Gastroesophageal sphincter (tissue), 4 donors: ENCODE data around the gene GABBR1. TPM values are rescaled to one million over a fixed set of nuclear protein-coding genes. Genes with fewer than 3 reads are reported as not detected.

ENCODE experiments used
- ATAC-seq: fragments of 150-250 bp; one replicate; pipeline ENCODE4 v1.9.1; 2016; ENCODE audit warnings: mild to moderate bottlenecking, moderate library complexity
- H3K27ac ChIP-seq, 4 donors: fragments of 200-600 bp; sonication (generic) in 3 of 4; 1 replicate in 3 of 4; 2 replicates in 1 of 4; pipeline ENCODE4 v1.5.1; 2016 to 2019
- H3K27me3 ChIP-seq: fragments of 200-600 bp; sonication (generic); one replicate; pipeline ENCODE4 v1.5.1; 2019
- H3K36me3 ChIP-seq, 2 donors: fragments of 200-600 bp; sonication (generic); one replicate each; pipeline ENCODE4 v1.5.1; 2019; ENCODE audit warnings: control low read depth in 1 of 2
- H3K4me1 ChIP-seq, 3 donors: fragments of 200-600 bp; sonication (generic); 1 replicate in 2 of 3; 2 replicates in 1 of 3; pipeline ENCODE4 v1.5.1; 2016 to 2019; ENCODE audit warnings: control low read depth in 2 of 3
- H3K4me3 ChIP-seq, 2 donors: fragments of 200-600 bp; sonication (generic); one replicate each; pipeline ENCODE4 v1.5.1; 2019; ENCODE audit warnings: mild to moderate bottlenecking in 1 of 2, moderate library complexity in 1 of 2
- H3K9me3 ChIP-seq, 3 donors: fragments of 200-600 bp; sonication (generic); one replicate each; pipeline ENCODE4 v1.5.1; 2017 to 2019; ENCODE audit warnings: control low read depth in 2 of 3
- EP300 ChIP-seq: sonication (generic); formaldehyde crosslinking; IDR thresholded peaks from one replicate; pipeline ENCODE4 v1.6.1; 2017; ENCODE audit warnings: antibody characterized with exemption, mild to moderate bottlenecking
- POLR2A ChIP-seq, 2 donors: fragments of 450-650 bp; IDR thresholded peaks; one replicate each; pipeline ENCODE4 v1.6.1; 2017; ENCODE audit warnings: antibody characterized with exemption in 2 of 2, mild to moderate bottlenecking in 2 of 2, moderate library complexity in 1 of 2
- POLR2AphosphoS5 ChIP-seq: sonication (generic); formaldehyde crosslinking; IDR thresholded peaks from one replicate; pipeline ENCODE4 v1.6.1; 2017; ENCODE audit warnings: antibody characterized with exemption
- WGBS, 2 donors: methylation state at CpG; one replicate each; pipeline ENCODE4 v1.1.5; 2018; ENCODE audit warnings: low coverage in 1 of 2; 5-methylcytosine and 5-hydroxymethylcytosine counted together
- total RNA-seq, 4 donors: library from RNA; depleted of rRNA; stranded (reverse); fragments of >200 nt; gene quantifications; one replicate each; pipeline ENCODE4 v1.1.0, GENCODE V29; 2016
- TF ChIP-seq, protein P1 (sequence below), 4 experiments: fragments of 200-600 bp in 2 of 4; fragments of 450-650 bp in 2 of 4; sonication (generic) in 1 of 4; IDR thresholded peaks; one replicate each; pipeline ENCODE4 v1.5.1; 2017 to 2019; ENCODE audit warnings: antibody characterized with exemption in 4 of 4, mild to moderate bottlenecking in 2 of 4, moderate library complexity in 2 of 4

The GABBR1 gene
- total RNA-seq, 4 donors from 2014 or later = 17.8 to 90.1 (median 44.8) TPM

DNA sequence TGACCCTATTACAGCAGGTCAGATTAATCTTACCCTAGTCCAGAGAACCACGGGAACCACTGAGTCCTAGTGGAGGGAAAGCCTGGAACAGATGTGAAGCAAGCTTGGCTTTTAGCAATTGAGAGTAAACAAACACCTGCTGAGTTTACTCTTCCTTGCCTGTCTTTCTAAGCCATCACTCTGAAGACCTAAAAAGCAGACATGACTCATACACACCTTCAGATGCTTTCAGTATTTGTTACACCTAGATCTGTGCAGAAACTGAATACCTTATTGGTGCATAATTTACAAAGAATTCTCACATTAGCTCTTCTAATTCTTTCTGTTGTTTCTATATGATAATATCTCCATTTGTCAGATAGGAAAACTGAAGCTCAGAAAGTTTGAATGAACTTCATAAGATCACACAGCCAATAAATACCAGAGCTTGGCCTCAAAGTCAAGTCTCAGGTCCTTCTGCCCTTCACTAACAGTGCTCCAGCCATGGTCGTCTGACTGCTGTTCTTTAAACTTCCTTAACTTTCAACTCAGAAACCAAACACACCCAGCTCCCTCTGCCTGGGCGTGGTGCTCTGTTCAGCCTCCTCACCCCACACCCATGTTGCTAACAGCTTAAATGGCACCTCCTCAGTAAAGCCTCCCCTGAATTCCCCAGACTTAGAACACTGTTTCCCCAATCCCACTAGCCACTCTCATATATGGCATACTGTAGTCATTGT is 8.6 kb upstream of the GABBR1 start:
- WGBS, 2 donors = 31 to 36% methylated on average over 2 to 3 of the region's 3 CpGs
- TF ChIP-seq POLR2AphosphoS5 (no peak), POLR2A (IDR thresholded peaks at IDR 0.05) (no peak), EP300 (no peak)
- TF ChIP-seq, protein P1, sequence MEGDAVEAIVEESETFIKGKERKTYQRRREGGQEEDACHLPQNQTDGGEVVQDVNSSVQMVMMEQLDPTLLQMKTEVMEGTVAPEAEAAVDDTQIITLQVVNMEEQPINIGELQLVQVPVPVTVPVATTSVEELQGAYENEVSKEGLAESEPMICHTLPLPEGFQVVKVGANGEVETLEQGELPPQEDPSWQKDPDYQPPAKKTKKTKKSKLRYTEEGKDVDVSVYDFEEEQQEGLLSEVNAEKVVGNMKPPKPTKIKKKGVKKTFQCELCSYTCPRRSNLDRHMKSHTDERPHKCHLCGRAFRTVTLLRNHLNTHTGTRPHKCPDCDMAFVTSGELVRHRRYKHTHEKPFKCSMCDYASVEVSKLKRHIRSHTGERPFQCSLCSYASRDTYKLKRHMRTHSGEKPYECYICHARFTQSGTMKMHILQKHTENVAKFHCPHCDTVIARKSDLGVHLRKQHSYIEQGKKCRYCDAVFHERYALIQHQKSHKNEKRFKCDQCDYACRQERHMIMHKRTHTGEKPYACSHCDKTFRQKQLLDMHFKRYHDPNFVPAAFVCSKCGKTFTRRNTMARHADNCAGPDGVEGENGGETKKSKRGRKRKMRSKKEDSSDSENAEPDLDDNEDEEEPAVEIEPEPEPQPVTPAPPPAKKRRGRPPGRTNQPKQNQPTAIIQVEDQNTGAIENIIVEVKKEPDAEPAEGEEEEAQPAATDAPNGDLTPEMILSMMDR (IDR thresholded peaks at IDR 0.05) = no peak
- Histone ChIP-seq H3K27ac (no peak overlapping the region), H3K36me3 (no peaks in the 10 kb centered on the region), H3K27me3 (no peaks in the 10 kb centered on the region), H3K9me3 (no peaks in the 10 kb centered on the region), H3K4me1 (no peaks in the 10 kb centered on the region), H3K4me3 (no peak overlapping the region)
- no peak for ATAC-seq

DNA sequence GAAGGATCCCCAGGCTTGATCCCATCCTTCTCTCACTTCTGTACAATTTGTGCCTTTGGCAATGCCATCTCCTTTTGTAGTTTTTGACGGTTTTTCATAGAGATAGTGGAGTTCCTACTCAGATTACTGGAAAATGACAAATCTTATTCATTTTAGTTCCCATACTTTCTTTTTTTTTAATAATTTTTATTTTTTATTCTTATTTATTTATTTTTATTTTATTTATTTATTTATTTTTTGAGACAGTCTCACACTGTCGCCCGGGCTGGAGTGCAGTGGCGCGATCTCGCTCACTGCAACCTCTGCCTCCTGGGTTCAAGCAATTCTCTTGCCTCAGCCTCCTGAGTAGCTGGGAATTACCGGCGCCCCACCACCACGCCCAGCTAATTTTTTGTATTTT is 4.3 kb upstream of the GABBR1 start:
- H3K27me3 ChIP-seq = no peaks in the 10 kb centered on the region
- ATAC-seq = no peak
- TF ChIP-seq, protein P1 (IDR thresholded peaks at IDR 0.05) = no peak
- no peak for TF ChIP-seq POLR2A (IDR thresholded peaks at IDR 0.05)
- no peak overlapping the region for H3K4me3 ChIP-seq
- no peaks in the 10 kb centered on the region for H3K36me3 ChIP-seq
- H3K4me1 ChIP-seq = peaks cover 0 to 16% (median 0%) of the 10 kb centered on the region in 3 donors
- 81 to 86% methylated on average over 5 to 8 of the region's 9 CpGs for WGBS, 2 donors
- H3K9me3 ChIP-seq = no peaks in the 10 kb centered on the region
- H3K27ac ChIP-seq = no peak overlapping the region

DNA sequence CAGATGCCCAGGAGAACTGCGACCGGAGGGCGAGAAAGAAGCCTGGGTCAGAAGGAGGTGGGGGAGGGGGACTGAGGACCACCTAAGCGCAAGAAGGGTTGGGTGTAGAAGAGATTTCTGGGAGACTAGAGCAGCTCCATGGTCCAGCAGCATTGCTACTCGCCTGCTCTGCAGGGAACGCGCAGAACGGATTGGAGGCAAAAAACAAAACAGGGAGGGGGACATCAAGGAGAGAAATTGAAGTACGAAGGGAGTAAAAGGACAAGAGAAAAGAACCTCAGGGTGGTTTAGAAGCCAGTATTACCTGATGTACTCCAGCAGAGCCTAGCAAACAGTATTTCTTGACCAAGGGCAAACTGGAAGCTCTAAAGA is 537 bp upstream of the GABBR1 start:
- 2 to 3% methylated on average over 9 of the region's 9 CpGs for WGBS, 2 donors
- H3K27me3 ChIP-seq = no peaks in the 10 kb centered on the region

DNA sequence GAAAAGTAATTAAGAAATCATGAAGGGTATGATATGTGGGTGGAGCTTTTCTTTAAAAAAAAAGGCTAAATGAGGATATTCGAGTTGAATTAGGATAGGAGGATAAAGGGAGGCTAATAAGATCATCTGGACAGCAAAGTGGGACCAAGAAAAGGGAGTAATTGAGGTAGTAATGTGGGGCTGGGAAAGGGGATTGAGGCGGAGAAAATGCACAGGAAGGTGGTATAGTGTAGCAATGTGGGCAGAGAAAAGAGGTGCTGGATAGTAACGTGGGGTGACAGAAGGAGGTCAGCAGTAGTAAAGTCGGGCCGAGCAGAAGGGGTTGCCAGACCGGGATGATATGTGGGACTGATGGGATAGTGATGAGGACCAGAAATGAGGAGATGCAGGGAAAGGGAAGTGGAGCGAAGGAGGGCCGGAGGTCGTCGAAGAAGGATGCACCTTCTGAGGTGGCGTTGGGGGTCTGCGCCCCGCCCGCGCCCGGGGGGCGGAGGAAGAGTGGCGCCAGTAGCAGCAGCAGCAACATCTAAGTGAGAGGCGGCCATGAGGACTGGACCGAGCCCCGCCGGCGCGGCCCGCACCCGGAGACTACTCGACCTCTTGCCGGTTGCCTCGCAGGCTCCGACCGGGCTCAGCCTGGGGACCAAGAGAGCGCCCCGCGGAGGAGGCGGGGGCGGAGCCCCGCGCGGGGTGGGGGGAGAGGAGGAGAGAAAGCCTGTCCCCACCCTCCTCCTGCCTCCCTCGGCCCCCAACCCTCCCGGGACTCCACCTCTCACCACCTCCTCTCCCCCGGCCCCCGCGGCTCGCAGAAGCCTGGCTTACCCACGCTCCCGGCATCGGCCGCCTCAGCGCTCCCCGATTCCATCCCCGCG is 887 bp downstream of the GABBR1 start:
- Histone ChIP-seq H3K27me3 (no peaks in the 10 kb centered on the region), H3K4me3 (peak overlapping the region; percentile 79 to 91), H3K27ac (peak overlapping the region; percentile 71 to 93 (median 92)), H3K9me3 (no peaks in the 10 kb centered on the region), H3K36me3 (no peaks in the 10 kb centered on the region), H3K4me1 (peaks cover 0 to 62% (median 20%) of the 10 kb centered on the region in 3 donors)
- TF ChIP-seq POLR2A (IDR thresholded peaks at IDR 0.05) (no peak), EP300 (no peak), POLR2AphosphoS5 (no peak)
- TF ChIP-seq, protein P1 (IDR thresholded peaks at IDR 0.05) = no peak
- 2 to 7% methylated on average over 12 to 38 of the region's 53 CpGs for WGBS, 2 donors
- ATAC-seq = peak; percentile 41

More for the DNA sequence above, 537 bp upstream of the GABBR1 start:
- peak overlapping the region; percentile 79 to 91 for H3K4me3 ChIP-seq
- H3K9me3 ChIP-seq = no peaks in the 10 kb centered on the region
- peak overlapping the region; percentile 1 to 93 (median 92) for H3K27ac ChIP-seq
- H3K4me1 ChIP-seq = peaks cover 0 to 52% (median 13%) of the 10 kb centered on the region in 3 donors
- no peak for TF ChIP-seq POLR2A (IDR thresholded peaks at IDR 0.05)
- TF ChIP-seq, protein P1 (IDR thresholded peaks at IDR 0.05) = no peak
- no peak for TF ChIP-seq EP300
- no peak for TF ChIP-seq POLR2AphosphoS5
- peak; percentile 2 for ATAC-seq
- H3K36me3 ChIP-seq = no peaks in the 10 kb centered on the region
